A549 (cell line): ENCODE results near the gene KLK7. TPM values are rescaled to one million over a fixed set of nuclear protein-coding genes. Genes with fewer than 3 reads are reported as not detected.

ENCODE experiments used
- polyA plus RNA-seq, 4 experiments: library from polyadenylated mRNA; depleted of rRNA in 3 of 4; stranded (reverse); fragments of >200 nt; fragmentation: RNase III in 1 of 4; extraction: RNeasy Plus Mini Kit Qiagen cat#74134 plus additional on column Dnase treatment in 1 of 4; gene quantifications; 2 replicates in 3 of 4; 3 replicates in 1 of 4; pipeline ENCODE4 v1.2.3, GENCODE V29; 2011 to 2017

The KLK7 gene
- polyA plus RNA-seq, 2 of the 4 experiments (the other 2 are of a cell fraction): not detected

Other genes starting within 250 kb of the KLK7 start
- gene GPR32, start 213.5 kb downstream of the KLK7 start, polyA plus RNA-seq (2011; rRNA removed): not detected in 2 replicates
- gene GPR32, start 213.5 kb downstream of the KLK7 start, polyA plus RNA-seq (2017; fragmentation: RNase III; extraction: RNeasy Plus Mini Kit Qiagen cat#74134 plus additional on column Dnase treatment): not detected in 3 replicates
- gene ACP4, start 193.5 kb downstream of the KLK7 start, polyA plus RNA-seq (2011; rRNA removed): not detected in 2 replicates
- not detected in 3 replicates for gene ACP4, start 193.5 kb downstream of the KLK7 start, polyA plus RNA-seq (2017; fragmentation: RNase III; extraction: RNeasy Plus Mini Kit Qiagen cat#74134 plus additional on column Dnase treatment)
- gene KLK1, start 160.1 kb downstream of the KLK7 start, polyA plus RNA-seq (2011; rRNA removed): 0.25 and 0.30 TPM in 2 replicates
- not detected in 3 replicates for gene KLK1, start 160.1 kb downstream of the KLK7 start, polyA plus RNA-seq (2017; fragmentation: RNase III; extraction: RNeasy Plus Mini Kit Qiagen cat#74134 plus additional on column Dnase treatment)
- not detected in 2 replicates for gene KLK15, start 150.3 kb downstream of the KLK7 start, polyA plus RNA-seq (2011; rRNA removed)
- not detected in 3 replicates for gene KLK15, start 150.3 kb downstream of the KLK7 start, polyA plus RNA-seq (2017; fragmentation: RNase III; extraction: RNeasy Plus Mini Kit Qiagen cat#74134 plus additional on column Dnase treatment)
- not detected in 2 replicates for gene KLK3, start 129.0 kb downstream of the KLK7 start, polyA plus RNA-seq (2011; rRNA removed)
- gene KLK3, start 129.0 kb downstream of the KLK7 start, polyA plus RNA-seq (2017; fragmentation: RNase III; extraction: RNeasy Plus Mini Kit Qiagen cat#74134 plus additional on column Dnase treatment): not detected in 3 replicates
- 0.42 and 0.49 TPM in 2 replicates for gene KLK2, start 110.5 kb downstream of the KLK7 start, polyA plus RNA-seq (2011; rRNA removed)
- 0.14 to 0.36 TPM (median 0.21 TPM) in 3 replicates for gene KLK2, start 110.5 kb downstream of the KLK7 start, polyA plus RNA-seq (2017; fragmentation: RNase III; extraction: RNeasy Plus Mini Kit Qiagen cat#74134 plus additional on column Dnase treatment)
- gene KLK4, start 72.5 kb downstream of the KLK7 start, polyA plus RNA-seq (2011; rRNA removed): not detected in 2 replicates
- not detected in 3 replicates for gene KLK4, start 72.5 kb downstream of the KLK7 start, polyA plus RNA-seq (2017; fragmentation: RNase III; extraction: RNeasy Plus Mini Kit Qiagen cat#74134 plus additional on column Dnase treatment)
- not detected in 2 replicates for gene KLK5, start 30.9 kb downstream of the KLK7 start, polyA plus RNA-seq (2011; rRNA removed)
- not detected in 3 replicates for gene KLK5, start 30.9 kb downstream of the KLK7 start, polyA plus RNA-seq (2017; fragmentation: RNase III; extraction: RNeasy Plus Mini Kit Qiagen cat#74134 plus additional on column Dnase treatment)
- gene KLK6, start 14.3 kb downstream of the KLK7 start, polyA plus RNA-seq (2011; rRNA removed): 0.13 TPM in 2 replicates
- gene KLK6, start 14.3 kb downstream of the KLK7 start, polyA plus RNA-seq (2017; fragmentation: RNase III; extraction: RNeasy Plus Mini Kit Qiagen cat#74134 plus additional on column Dnase treatment): not detected in 3 replicates
- gene KLK8, start 17.7 kb upstream of the KLK7 start, polyA plus RNA-seq (2011; rRNA removed): not detected in 2 replicates
- not detected in 3 replicates for gene KLK8, start 17.7 kb upstream of the KLK7 start, polyA plus RNA-seq (2017; fragmentation: RNase III; extraction: RNeasy Plus Mini Kit Qiagen cat#74134 plus additional on column Dnase treatment)
- 0.18 and 0.33 TPM in 2 replicates for gene KLK10, start 35.8 kb upstream of the KLK7 start, polyA plus RNA-seq (2011; rRNA removed)
- 0.05 TPM in 1 of 3 replicates, not detected in the others for gene KLK10, start 35.8 kb upstream of the KLK7 start, polyA plus RNA-seq (2017; fragmentation: RNase III; extraction: RNeasy Plus Mini Kit Qiagen cat#74134 plus additional on column Dnase treatment)
- gene KLK11, start 42.7 kb upstream of the KLK7 start, polyA plus RNA-seq (2011; rRNA removed): not detected in 2 replicates
- gene KLK11, start 42.7 kb upstream of the KLK7 start, polyA plus RNA-seq (2017; fragmentation: RNase III; extraction: RNeasy Plus Mini Kit Qiagen cat#74134 plus additional on column Dnase treatment): not detected in 3 replicates
- not detected in 2 replicates for gene KLK12, start 51.1 kb upstream of the KLK7 start, polyA plus RNA-seq (2011; rRNA removed)
- gene KLK12, start 51.1 kb upstream of the KLK7 start, polyA plus RNA-seq (2017; fragmentation: RNase III; extraction: RNeasy Plus Mini Kit Qiagen cat#74134 plus additional on column Dnase treatment): not detected in 3 replicates
- not detected in 2 replicates for gene KLK13, start 81.2 kb upstream of the KLK7 start, polyA plus RNA-seq (2011; rRNA removed)
- 0.09 TPM in 1 of 3 replicates, not detected in the others for gene KLK13, start 81.2 kb upstream of the KLK7 start, polyA plus RNA-seq (2017; fragmentation: RNase III; extraction: RNeasy Plus Mini Kit Qiagen cat#74134 plus additional on column Dnase treatment)
- gene KLK14, start 99.0 kb upstream of the KLK7 start, polyA plus RNA-seq (2011; rRNA removed): 0.14 and 0.22 TPM in 2 replicates
- 0.22 to 0.44 TPM in 2 of 3 replicates, not detected in the other for gene KLK14, start 99.0 kb upstream of the KLK7 start, polyA plus RNA-seq (2017; fragmentation: RNase III; extraction: RNeasy Plus Mini Kit Qiagen cat#74134 plus additional on column Dnase treatment)
- 4.1 and 4.5 TPM in 2 replicates for gene CTU1, start 124.5 kb upstream of the KLK7 start, polyA plus RNA-seq (2011; rRNA removed)
- 7.0 to 7.4 TPM (median 7.3 TPM) in 3 replicates for gene CTU1, start 124.5 kb upstream of the KLK7 start, polyA plus RNA-seq (2017; fragmentation: RNase III; extraction: RNeasy Plus Mini Kit Qiagen cat#74134 plus additional on column Dnase treatment)
- not detected in 2 replicates for gene SIGLEC9, start 141.0 kb upstream of the KLK7 start, polyA plus RNA-seq (2011; rRNA removed)
- gene SIGLEC9, start 141.0 kb upstream of the KLK7 start, polyA plus RNA-seq (2017; fragmentation: RNase III; extraction: RNeasy Plus Mini Kit Qiagen cat#74134 plus additional on column Dnase treatment): not detected in 3 replicates
- gene SIGLEC7, start 158.4 kb upstream of the KLK7 start, polyA plus RNA-seq (2011; rRNA removed): not detected in 2 replicates
- gene SIGLEC7, start 158.4 kb upstream of the KLK7 start, polyA plus RNA-seq (2017; fragmentation: RNase III; extraction: RNeasy Plus Mini Kit Qiagen cat#74134 plus additional on column Dnase treatment): not detected in 3 replicates
- 0.10 and 0.40 TPM in 2 replicates for gene CD33, start 241.2 kb upstream of the KLK7 start, polyA plus RNA-seq (2011; rRNA removed)
- 0.13 TPM in 1 of 3 replicates, not detected in the others for gene CD33, start 241.2 kb upstream of the KLK7 start, polyA plus RNA-seq (2017; fragmentation: RNase III; extraction: RNeasy Plus Mini Kit Qiagen cat#74134 plus additional on column Dnase treatment)